ENCODE data around the gene STEAP1B. TPM values are rescaled to one million over a fixed set of nuclear protein-coding genes. Genes with fewer than 3 reads are reported as not detected.

Gene STEAP1B
- total RNA-seq, 4 donors from 2014 or later = 1.6 to 2.2 (median 1.6) TPM

GRCh38 chr7:22427855-22428254, 72.1 kb downstream of the STEAP1B start:
- Histone ChIP-seq H3K27ac (replicated peaks in 1 of 4) (no peak overlapping the region), H3K36me3 (no peaks in the 10 kb centered on the region), H3K4me3 (no peak overlapping the region), H3K4me1 (no peaks in the 10 kb centered on the region), H3K9me3 (no peaks in the 10 kb centered on the region), H3K27me3 (no peaks in the 10 kb centered on the region)
- DNase-seq (ENCODE audit: extremely low spot score) = peak; percentile 53
- WGBS = 100% methylated on average over 1 of the region's 2 CpGs
- no peak for TF ChIP-seq CTCF (IDR thresholded peaks at IDR 0.05)
- TF ChIP-seq POLR2A (IDR thresholded peaks at IDR 0.05; ENCODE audit: low read depth) = no peak
- no peak for TF ChIP-seq EP300 (IDR thresholded peaks at IDR 0.05)
- no peak for TF ChIP-seq POLR2AphosphoS5 (IDR thresholded peaks at IDR 0.05)
- intact Hi-C loops (cut with DNase I) = no loop called here

GRCh38 chr7:22427104-22427503, 72.9 kb downstream of the STEAP1B start:
- intact Hi-C loops (cut with DNase I) = no loop called here
- no peaks in the 10 kb centered on the region for H3K4me1 ChIP-seq
- no peaks in the 10 kb centered on the region for H3K9me3 ChIP-seq
- no peak for TF ChIP-seq CTCF (IDR thresholded peaks at IDR 0.05)
- TF ChIP-seq POLR2A (IDR thresholded peaks at IDR 0.05; ENCODE audit: low read depth) = no peak
- no peak for TF ChIP-seq POLR2AphosphoS5 (IDR thresholded peaks at IDR 0.05)
- TF ChIP-seq EP300 (IDR thresholded peaks at IDR 0.05) = no peak
- no peaks in the 10 kb centered on the region for H3K27me3 ChIP-seq
- H3K27ac ChIP-seq (replicated peaks in 1 of 4) = no peak overlapping the region
- DNase-seq (ENCODE audit: extremely low spot score) = peak; percentile 45
- no peaks in the 10 kb centered on the region for H3K36me3 ChIP-seq
- H3K4me3 ChIP-seq = no peak overlapping the region
- WGBS = 100% methylated on average over 3 of the region's 3 CpGs

GRCh38 chr7:22426463-22427094, 73.4 kb downstream of the STEAP1B start:
- H3K36me3 ChIP-seq = no peaks in the 10 kb centered on the region
- no peaks in the 10 kb centered on the region for H3K27me3 ChIP-seq
- TF ChIP-seq POLR2AphosphoS5 (IDR thresholded peaks at IDR 0.05) (no peak), POLR2A (IDR thresholded peaks at IDR 0.05; ENCODE audit: low read depth) (no peak), EP300 (IDR thresholded peaks at IDR 0.05) (no peak), CTCF (IDR thresholded peaks at IDR 0.05) (no peak)
- no peak overlapping the region for H3K4me3 ChIP-seq
- H3K9me3 ChIP-seq = no peaks in the 10 kb centered on the region
- intact Hi-C loops (cut with DNase I) = no loop called here
- H3K27ac ChIP-seq (replicated peaks in 1 of 4) = no peak overlapping the region
- no peak for DNase-seq (ENCODE audit: extremely low spot score)
- no peaks in the 10 kb centered on the region for H3K4me1 ChIP-seq
- 87% methylated on average over 4 of the region's 4 CpGs for WGBS

- Histone ChIP-seq H3K9me3 (no peaks in the 10 kb centered on the region), H3K4me3 (no peak overlapping the region), H3K27me3 (no peaks in the 10 kb centered on the region), H3K36me3 (no peaks in the 10 kb centered on the region), H3K27ac (replicated peaks in 1 of 4) (no peak overlapping the region), H3K4me1 (no peaks in the 10 kb centered on the region)
- WGBS = 89% methylated on average over 1 of the region's 1 CpG
- peak; percentile 47 for DNase-seq (ENCODE audit: extremely low spot score)
- intact Hi-C loops (cut with DNase I) = no loop called here
- TF ChIP-seq POLR2AphosphoS5 (IDR thresholded peaks at IDR 0.05) (no peak), EP300 (IDR thresholded peaks at IDR 0.05) (no peak), POLR2A (IDR thresholded peaks at IDR 0.05; ENCODE audit: low read depth) (no peak), CTCF (IDR thresholded peaks at IDR 0.05) (no peak)
Observed at GRCh38 chr7:22425361-22425760, 74.6 kb downstream of the STEAP1B start.

Data from esophagus muscularis mucosa (tissue), 4 donors.